GM12892 (cell line): ENCODE data around the gene TM4SF18.

ENCODE experiments used
- POLR2A ChIP-seq: IDR thresholded peaks from 2 replicates; pipeline ENCODE4 v1.6.1; 2011; ENCODE audit warnings: low read depth, low read length, control low read depth
- POLR2AphosphoS5 ChIP-seq: IDR thresholded peaks from 2 replicates; pipeline ENCODE4 v1.6.1; 2011; ENCODE audit warnings: low read depth, low read length, control low read depth

GRCh38 chr3:149373235-149374125, 40.0 kb upstream of the TM4SF18 start:
- TF ChIP-seq POLR2A: no peak
- no peak for TF ChIP-seq POLR2AphosphoS5
